ENCODE results near the gene MTMR10.

Gene MTMR10

DNA sequence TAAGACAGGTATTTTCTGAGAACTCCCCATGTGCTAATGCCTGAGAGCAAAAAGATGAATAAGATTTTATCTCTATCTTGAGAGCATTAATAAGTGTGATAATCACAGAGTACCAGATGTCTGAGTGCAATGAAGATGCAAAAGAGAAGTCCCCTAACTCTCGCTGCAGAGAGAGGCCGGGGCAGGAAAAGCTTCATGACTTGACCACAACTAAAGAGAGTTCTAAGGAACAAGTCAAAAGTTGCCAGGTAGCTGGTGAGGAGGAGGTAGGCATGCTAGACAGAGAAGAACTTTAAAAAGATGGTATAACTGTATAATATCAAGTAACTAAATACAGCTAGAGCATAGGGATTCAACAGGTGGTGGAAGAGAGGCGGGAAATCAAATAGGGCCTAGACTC is 28.8 kb downstream of the MTMR10 start:
- H3K9ac ChIP-seq (ENCODE audit: low read depth, low read length) = no peak overlapping the region
- no peak for TF ChIP-seq EZH2 (IDR thresholded peaks at IDR 0.05; ENCODE audit: borderline replicate concordance, low read depth, low read length, severe bottlenecking)
- TF ChIP-seq, protein P1, sequence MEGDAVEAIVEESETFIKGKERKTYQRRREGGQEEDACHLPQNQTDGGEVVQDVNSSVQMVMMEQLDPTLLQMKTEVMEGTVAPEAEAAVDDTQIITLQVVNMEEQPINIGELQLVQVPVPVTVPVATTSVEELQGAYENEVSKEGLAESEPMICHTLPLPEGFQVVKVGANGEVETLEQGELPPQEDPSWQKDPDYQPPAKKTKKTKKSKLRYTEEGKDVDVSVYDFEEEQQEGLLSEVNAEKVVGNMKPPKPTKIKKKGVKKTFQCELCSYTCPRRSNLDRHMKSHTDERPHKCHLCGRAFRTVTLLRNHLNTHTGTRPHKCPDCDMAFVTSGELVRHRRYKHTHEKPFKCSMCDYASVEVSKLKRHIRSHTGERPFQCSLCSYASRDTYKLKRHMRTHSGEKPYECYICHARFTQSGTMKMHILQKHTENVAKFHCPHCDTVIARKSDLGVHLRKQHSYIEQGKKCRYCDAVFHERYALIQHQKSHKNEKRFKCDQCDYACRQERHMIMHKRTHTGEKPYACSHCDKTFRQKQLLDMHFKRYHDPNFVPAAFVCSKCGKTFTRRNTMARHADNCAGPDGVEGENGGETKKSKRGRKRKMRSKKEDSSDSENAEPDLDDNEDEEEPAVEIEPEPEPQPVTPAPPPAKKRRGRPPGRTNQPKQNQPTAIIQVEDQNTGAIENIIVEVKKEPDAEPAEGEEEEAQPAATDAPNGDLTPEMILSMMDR (IDR thresholded peaks at IDR 0.05; ENCODE audit: borderline replicate concordance, extremely low read depth, low read length, poor library complexity, severe bottlenecking) = no peak
- H2AFZ ChIP-seq (ENCODE audit: low read depth, low read length) = no peak overlapping the region
- H3K79me2 ChIP-seq (ENCODE audit: insufficient read depth, low read length) = no peaks in the 10 kb centered on the region
- no peak overlapping the region for H3K4me3 ChIP-seq (ENCODE audit: low read depth in 1 of 2, low read length in 2 of 2)
- no peaks in the 10 kb centered on the region for H4K20me1 ChIP-seq (ENCODE audit: insufficient read depth, low read length)
- no peak overlapping the region for H3K4me2 ChIP-seq (ENCODE audit: insufficient read depth, low read length)
- ATAC-seq (ENCODE audit: insufficient read depth, low read depth) = peak; percentile 89
- peak; percentile 52 for DNase-seq
- H3K27me3 ChIP-seq (ENCODE audit: insufficient read depth, low read length, poor library complexity) = no peaks in the 10 kb centered on the region
- H3K4me1 ChIP-seq (ENCODE audit: insufficient read depth, low read length) = peaks cover 21% of the 10 kb centered on the region
- no peak overlapping the region; the same call in 1 of the 2 replicates for H3K27ac ChIP-seq (ENCODE audit: low read length)
- H3K36me3 ChIP-seq (ENCODE audit: insufficient read depth, low read length) = peaks cover 45% of the 10 kb centered on the region
- no peaks in the 10 kb centered on the region for H3K9me3 ChIP-seq (ENCODE audit: insufficient read depth, low read length, severe bottlenecking)

DNA sequence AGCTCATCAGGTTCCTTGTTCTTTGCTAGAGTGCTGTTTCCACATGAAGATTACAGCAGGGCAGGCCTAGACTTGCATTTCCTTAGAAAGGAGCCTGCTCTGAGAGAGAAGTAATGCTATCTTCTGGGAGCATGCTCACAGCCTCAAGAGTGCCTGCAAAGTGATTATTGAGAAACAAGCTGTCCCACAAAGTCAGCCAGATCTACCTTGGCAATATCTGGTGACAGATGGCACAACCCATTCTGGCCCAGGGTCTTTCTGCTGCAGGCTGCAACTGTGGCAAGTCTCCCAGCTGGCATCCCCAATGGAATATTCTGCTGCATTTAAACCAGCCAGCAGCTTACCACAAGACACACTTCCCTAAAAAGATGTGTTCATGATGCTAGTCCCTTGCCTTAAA is 29.3 kb downstream of the MTMR10 start:
- ATAC-seq (ENCODE audit: insufficient read depth, low read depth) (peak; percentile 47), DNase-seq (no peak)
- H3K27me3 ChIP-seq (ENCODE audit: insufficient read depth, low read length, poor library complexity) = no peaks in the 10 kb centered on the region
- H4K20me1 ChIP-seq (ENCODE audit: insufficient read depth, low read length) = no peaks in the 10 kb centered on the region
- no peak overlapping the region for H3K4me3 ChIP-seq (ENCODE audit: low read depth in 1 of 2, low read length in 2 of 2)
- no peak overlapping the region for H3K9ac ChIP-seq (ENCODE audit: low read depth, low read length)
- H3K4me1 ChIP-seq (ENCODE audit: insufficient read depth, low read length) = peaks cover 21% of the 10 kb centered on the region
- H3K27ac ChIP-seq (ENCODE audit: low read length) = no peak overlapping the region; the same call in 1 of the 2 replicates
- H3K4me2 ChIP-seq (ENCODE audit: insufficient read depth, low read length) = no peak overlapping the region
- no peak overlapping the region for H2AFZ ChIP-seq (ENCODE audit: low read depth, low read length)
- H3K36me3 ChIP-seq (ENCODE audit: insufficient read depth, low read length) = peaks cover 47% of the 10 kb centered on the region
- H3K79me2 ChIP-seq (ENCODE audit: insufficient read depth, low read length) = no peaks in the 10 kb centered on the region
- TF ChIP-seq, protein P1 (IDR thresholded peaks at IDR 0.05; ENCODE audit: borderline replicate concordance, extremely low read depth, low read length, poor library complexity, severe bottlenecking) = no peak
- no peak for TF ChIP-seq EZH2 (IDR thresholded peaks at IDR 0.05; ENCODE audit: borderline replicate concordance, low read depth, low read length, severe bottlenecking)
- H3K9me3 ChIP-seq (ENCODE audit: insufficient read depth, low read length, severe bottlenecking) = no peaks in the 10 kb centered on the region

DNA sequence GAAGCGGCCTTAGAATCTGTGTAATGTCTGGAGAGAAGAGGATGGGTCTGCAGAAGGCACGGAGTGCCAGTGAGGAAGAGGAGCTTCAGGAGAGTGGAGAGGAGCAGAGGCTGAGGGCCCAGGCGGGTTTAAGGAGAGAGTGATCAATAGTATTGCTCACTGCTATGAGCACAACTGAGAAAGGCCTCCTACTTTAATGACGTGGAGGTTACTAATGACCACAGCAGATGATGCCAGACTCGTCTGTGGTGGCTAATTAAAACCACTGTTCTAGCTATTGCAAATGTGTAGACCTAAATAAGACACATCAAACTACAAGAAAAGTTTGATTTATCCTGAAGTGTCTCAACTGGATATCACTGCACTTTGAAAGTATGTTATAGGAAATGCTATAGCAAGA is 33.2 kb downstream of the MTMR10 start:
- no peak overlapping the region for H3K4me3 ChIP-seq (ENCODE audit: low read depth in 1 of 2, low read length in 2 of 2)
- no peak for DNase-seq

More for the DNA sequence above, 33.2 kb downstream of the MTMR10 start:
- H3K4me1 ChIP-seq (ENCODE audit: insufficient read depth, low read length) = peaks cover 18% of the 10 kb centered on the region
- no peak overlapping the region for H2AFZ ChIP-seq (ENCODE audit: low read depth, low read length)
- TF ChIP-seq EZH2 (IDR thresholded peaks at IDR 0.05; ENCODE audit: borderline replicate concordance, low read depth, low read length, severe bottlenecking) = no peak
- TF ChIP-seq, protein P1 (IDR thresholded peaks at IDR 0.05; ENCODE audit: borderline replicate concordance, extremely low read depth, low read length, poor library complexity, severe bottlenecking) = no peak
- H3K79me2 ChIP-seq (ENCODE audit: insufficient read depth, low read length) = no peaks in the 10 kb centered on the region
- no peak overlapping the region for H3K9ac ChIP-seq (ENCODE audit: low read depth, low read length)
- no peak overlapping the region for H3K27ac ChIP-seq (ENCODE audit: low read length)
- H3K27me3 ChIP-seq (ENCODE audit: insufficient read depth, low read length, poor library complexity) = no peaks in the 10 kb centered on the region
- no peak for ATAC-seq (ENCODE audit: insufficient read depth, low read depth)
- H3K36me3 ChIP-seq (ENCODE audit: insufficient read depth, low read length) = peaks cover 56% of the 10 kb centered on the region
- no peaks in the 10 kb centered on the region for H4K20me1 ChIP-seq (ENCODE audit: insufficient read depth, low read length)
- H3K9me3 ChIP-seq (ENCODE audit: insufficient read depth, low read length, severe bottlenecking) = no peaks in the 10 kb centered on the region
- no peak overlapping the region for H3K4me2 ChIP-seq (ENCODE audit: insufficient read depth, low read length)

Measured in DND-41 (cell line).